HCT116 (cell line): ENCODE data around the gene SLC12A8. TPM values are rescaled to one million over a fixed set of nuclear protein-coding genes. Genes with fewer than 3 reads are reported as not detected.

ENCODE experiments used
- ATAC-seq: fragments of 200-7000 bp; cut with Tn5 transposase; 2 replicates; pipeline ENCODE4 v1.9.1; 2020; ENCODE audit warnings: mild to moderate bottlenecking, moderate library complexity
- BruUV-seq: library from RNA; stranded (reverse); fragments of 400-500 nt; replicated peaks from 2 replicates; lab custom pipeline; 2021; lab: Mats Ljungman, UMichigan
- CTCF ChIA-PET: fragments of 300-600 bp; sonication (Branson Sonifier 250); formaldehyde crosslinking; loops from one replicate; lab custom pipeline; 2021; ENCODE audit warnings: antibody characterized with exemption; lab: Charles Lee
- POLR2A ChIA-PET: fragments of 300-600, 350-600 bp; sonication (Branson Sonifier 250); formaldehyde crosslinking; loops from one replicate; lab custom pipeline; 2021; ENCODE audit warnings: antibody characterized with exemption; lab: Charles Lee
- RAD21 ChIA-PET, 2 experiments: fragments of 300-600 bp; sonication (Branson Sonifier 250); formaldehyde crosslinking; loops; one replicate each; lab custom pipeline; 2023; ENCODE audit warnings: low total read pairs in 2 of 2; ENCODE audit not compliant: uncharacterized antibody in 2 of 2, unreplicated experiment in 2 of 2, low non-redundant PET in 1 of 2; lab: Charles Lee
- DNase-seq: peaks from one replicate; pipeline ENCODE4 v3.0.0-alpha.2; 2010; ENCODE audit warnings: low read depth, low spot score
- H2AFZ ChIP-seq: fragments of 200-600 bp; shearing (Covaris generic), sonication (generic); 2 replicates; pipeline ENCODE4 v1.6.1; 2017; ENCODE audit warnings: low read depth, mixed run types, mixed read lengths, antibody characterized with exemption, low read length; ENCODE audit not compliant: poor library complexity, severe bottlenecking
- H3K27ac ChIP-seq: 2 replicates; pipeline ENCODE4 v1.5.1; 2012; ENCODE audit warnings: low read depth, low read length
- H3K27me3 ChIP-seq: fragments of 200-600 bp; sonication (generic); 2 replicates; pipeline ENCODE4 v1.6.1; 2016; ENCODE audit warnings: mixed run types, low read length, mixed read lengths; ENCODE audit not compliant: insufficient read depth
- H3K36me3 ChIP-seq, 2 experiments: fragments of 200-500 bp in 1 of 2; fragments of 200-600 bp in 1 of 2; sonication (Bioruptor generic) in 1 of 2; sonication (generic) in 1 of 2; 2 replicates each; pipeline versions ENCODE4 v1.5.1 to v1.6.1; 2014 to 2016; ENCODE audit warnings: low read length in 2 of 2, inconsistent platforms in 1 of 2, mixed read lengths in 1 of 2, mixed run types in 1 of 2; ENCODE audit not compliant: insufficient read depth in 2 of 2, control insufficient read depth in 1 of 2
- H3K4me1 ChIP-seq, 2 experiments: fragments of 200-600 bp in 1 of 2; sonication (generic) in 1 of 2; 2 replicates each; pipeline versions ENCODE4 v1.5.1 to v1.6.1; 2012 to 2017; ENCODE audit warnings: low read length in 2 of 2, inconsistent platforms in 1 of 2, mild to moderate bottlenecking in 1 of 2, mixed read lengths in 1 of 2, mixed run types in 1 of 2, moderate library complexity in 1 of 2; ENCODE audit not compliant: insufficient read depth in 2 of 2, control insufficient read depth in 1 of 2
- H3K4me2 ChIP-seq: fragments of 200-600 bp; sonication (generic); 2 replicates; pipeline ENCODE4 v1.6.1; 2017; ENCODE audit warnings: mixed run types, low read length, mixed read lengths
- H3K4me3 ChIP-seq, 2 experiments: fragments of 200-600 bp in 1 of 2; sonication (generic) in 1 of 2; replicated peaks in 1 of 2; 2 replicates each; pipeline ENCODE4 v1.5.1; 2011 to 2016; ENCODE audit warnings: low read length in 2 of 2, control low read depth in 1 of 2, low read depth in 1 of 2, mild to moderate bottlenecking in 1 of 2, mixed read lengths in 1 of 2, mixed run types in 1 of 2
- H3K79me2 ChIP-seq: fragments of 200-600 bp; sonication (generic); 2 replicates; pipeline ENCODE4 v1.6.1; 2017; ENCODE audit warnings: mild to moderate bottlenecking, mixed run types, low read length, moderate library complexity, mixed read lengths; ENCODE audit not compliant: insufficient read depth
- H3K9ac ChIP-seq: fragments of 200-600 bp; sonication (generic); 2 replicates; pipeline ENCODE4 v1.6.1; 2016; ENCODE audit warnings: low read length, mixed read lengths
- H3K9me2 ChIP-seq: fragments of 200-600 bp; sonication (generic), shearing (Covaris generic); 2 replicates; pipeline ENCODE4 v1.6.1; 2017; ENCODE audit warnings: mixed run types, mild to moderate bottlenecking, moderate library complexity; ENCODE audit not compliant: insufficient read depth
- H3K9me3 ChIP-seq, 2 experiments: fragments of 200-500 bp in 1 of 2; fragments of 200-600 bp in 1 of 2; sonication (Bioruptor generic) in 1 of 2; sonication (generic) in 1 of 2; 2 replicates each; pipeline ENCODE4 v1.6.1; 2014 to 2017; ENCODE audit warnings: low read length in 2 of 2, mixed read lengths in 2 of 2, inconsistent platforms in 1 of 2, low read depth in 1 of 2, mild to moderate bottlenecking in 1 of 2, mixed run types in 1 of 2, moderate library complexity in 1 of 2; ENCODE audit not compliant: control insufficient read depth in 1 of 2, insufficient read depth in 1 of 2
- H4K20me1 ChIP-seq: fragments of 200-600 bp; sonication (generic), shearing (Covaris generic); 2 replicates; pipeline ENCODE4 v1.6.1; 2017; ENCODE audit warnings: mixed run types, mild to moderate bottlenecking, moderate library complexity; ENCODE audit not compliant: insufficient read depth
- ATF3 ChIP-seq: IDR thresholded peaks from 2 replicates; pipeline ENCODE4 v1.6.1; 2012
- ELF1 ChIP-seq: IDR thresholded peaks from 2 replicates; pipeline ENCODE4 v1.6.1; 2012; ENCODE audit warnings: low read depth, borderline replicate concordance
- FOSL1 ChIP-seq: IDR thresholded peaks from 2 replicates; pipeline ENCODE4 v1.6.1; 2012; ENCODE audit warnings: low read depth
- JUND ChIP-seq: IDR thresholded peaks from 2 replicates; pipeline ENCODE4 v1.6.1; 2012
- POLR2A ChIP-seq: IDR thresholded peaks from 2 replicates; pipeline ENCODE4 v1.7.0; 2011; ENCODE audit warnings: borderline replicate concordance; ENCODE audit not compliant: insufficient read depth, insufficient read length; ENCODE audit errors: extremely low read depth
- SIN3A ChIP-seq: IDR thresholded peaks from 2 replicates; pipeline ENCODE4 v1.6.1; 2012; ENCODE audit warnings: low read depth
- SRF ChIP-seq: IDR thresholded peaks from 2 replicates; pipeline ENCODE4 v1.6.1; 2012; ENCODE audit warnings: low read depth
- TCF7L2 ChIP-seq: IDR thresholded peaks from 2 replicates; pipeline ENCODE4 v1.7.0; 2011; ENCODE audit warnings: borderline replicate concordance, inconsistent platforms; ENCODE audit not compliant: insufficient read depth, insufficient read length; ENCODE audit errors: extremely low read depth
- intact Hi-C: fragments of 100-400 bp; cut with micrococcal nuclease; formaldehyde crosslinking; loops from 2 replicates; pipeline ENCODE4 v1.10.0; 2022
- total RNA-seq: library from RNA; stranded (reverse); gene quantifications from one replicate; pipeline ENCODE4 v1.2.1, GENCODE V29; 2021; ENCODE audit not compliant: unreplicated experiment
- TF ChIP-seq, protein P1 (sequence below): IDR thresholded peaks from 2 replicates; pipeline ENCODE4 v1.6.1; 2012

The SLC12A8 gene
- total RNA-seq, 1 experiment from 2014 or later, result 19.9 TPM

DNA sequence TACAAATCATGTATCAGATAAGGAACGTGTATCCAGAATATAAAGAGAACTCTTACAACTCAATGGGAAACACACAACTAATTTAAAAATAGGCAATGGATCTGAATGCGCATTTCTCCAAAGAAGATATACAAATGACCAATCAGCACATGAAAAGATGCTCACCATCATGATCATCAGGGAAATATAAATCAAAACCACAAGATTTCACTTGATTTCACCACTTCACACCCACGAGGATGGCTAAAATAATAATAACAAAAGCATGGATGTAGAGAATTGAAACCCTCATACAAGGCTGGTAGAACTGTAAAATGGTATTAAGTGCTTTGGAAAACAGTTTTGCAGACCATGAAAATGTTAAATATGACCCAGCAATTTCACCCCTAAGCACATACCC, 26.7 kb upstream of the SLC12A8 start:
- H2AFZ ChIP-seq, result no peak overlapping the region
- no peaks in the 10 kb centered on the region for H3K9me3 ChIP-seq
- DNase-seq (no peak), ATAC-seq (no peak)
- no peak overlapping the region for H3K4me2 ChIP-seq
- no peak overlapping the region for H3K9ac ChIP-seq
- no peak overlapping the region for H3K4me3 ChIP-seq
- H3K4me1 ChIP-seq, result no peaks in the 10 kb centered on the region
- H3K36me3 ChIP-seq, result no peaks in the 10 kb centered on the region
- intact Hi-C loops, result no loop called here
- RAD21 ChIA-PET, result no interaction called here
- no peaks in the 10 kb centered on the region for H3K9me2 ChIP-seq
- POLR2A ChIA-PET, result no interaction called here
- CTCF ChIA-PET, result no interaction called here
- H3K79me2 ChIP-seq, result no peaks in the 10 kb centered on the region
- TF ChIP-seq POLR2A (no peak), ELF1 (0 out of 2 replicates have a peak, but pooled peaks have one; percentile 3), TCF7L2 (no peak), SRF (no peak), FOSL1 (no peak), ATF3 (no peak), JUND (no peak)
- TF ChIP-seq, protein P1, sequence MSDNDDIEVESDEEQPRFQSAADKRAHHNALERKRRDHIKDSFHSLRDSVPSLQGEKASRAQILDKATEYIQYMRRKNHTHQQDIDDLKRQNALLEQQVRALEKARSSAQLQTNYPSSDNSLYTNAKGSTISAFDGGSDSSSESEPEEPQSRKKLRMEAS, result no peak
- no TSS peak for BruUV-seq
- no peaks in the 10 kb centered on the region for H4K20me1 ChIP-seq
- no peak overlapping the region for H3K27ac ChIP-seq
- H3K27me3 ChIP-seq, result no peaks in the 10 kb centered on the region

DNA sequence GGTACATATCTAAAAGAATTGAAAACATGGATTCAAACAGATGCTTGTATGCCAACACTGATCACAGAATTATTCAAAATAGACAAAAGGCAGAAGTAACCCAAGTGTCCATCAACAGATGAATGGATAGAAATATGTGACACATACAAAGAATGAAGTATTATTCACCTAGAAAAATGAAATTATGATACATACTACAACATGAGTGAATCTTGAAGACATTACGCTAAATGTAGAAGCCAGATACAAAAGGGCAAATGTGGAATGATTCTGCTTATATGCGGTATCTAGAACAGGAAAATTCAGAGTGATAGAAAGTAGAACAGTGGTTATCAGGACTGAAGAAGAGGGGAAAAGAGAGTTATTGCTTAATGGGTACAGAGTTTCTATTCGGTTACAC, 26.2 kb upstream of the SLC12A8 start:
- RAD21 ChIA-PET, result no interaction called here
- CTCF ChIA-PET, result no interaction called here
- POLR2A ChIA-PET, result no interaction called here

More for the DNA sequence above, 26.2 kb upstream of the SLC12A8 start:
- no peak overlapping the region for H3K9ac ChIP-seq
- no peak overlapping the region for H3K4me3 ChIP-seq
- H3K79me2 ChIP-seq, result no peaks in the 10 kb centered on the region
- H3K27me3 ChIP-seq, result no peaks in the 10 kb centered on the region
- no peaks in the 10 kb centered on the region for H4K20me1 ChIP-seq
- intact Hi-C loops, result no loop called here
- H3K27ac ChIP-seq, result no peak overlapping the region
- H3K4me1 ChIP-seq, result no peaks in the 10 kb centered on the region
- no peaks in the 10 kb centered on the region for H3K9me3 ChIP-seq
- no TSS peak for BruUV-seq
- no peak for ATAC-seq
- H3K9me2 ChIP-seq, result no peaks in the 10 kb centered on the region
- no peak for DNase-seq
- no peak overlapping the region for H2AFZ ChIP-seq
- no peak overlapping the region for H3K4me2 ChIP-seq
- 0 out of 2 replicates have a peak, but pooled peaks have one; percentile 5 for TF ChIP-seq ELF1
- no peak for TF ChIP-seq SIN3A
- H3K36me3 ChIP-seq, result no peaks in the 10 kb centered on the region
